NT2/D1 (cell line): ENCODE results near the gene CMTM4.

ENCODE experiments used
- DNase-seq: peaks from one replicate; pipeline ENCODE4 v3.0.0-alpha.2; 2011; ENCODE audit warnings: low read depth, low spot score
- H3K27me3 ChIP-seq: 2 replicates; pipeline ENCODE4 v1.6.0; 2011; ENCODE audit warnings: mild to moderate bottlenecking; ENCODE audit not compliant: insufficient read length, insufficient read depth
- H3K36me3 ChIP-seq: 2 replicates; pipeline ENCODE4 v1.6.1; 2011; ENCODE audit warnings: mild to moderate bottlenecking, low read length, mixed read lengths; ENCODE audit not compliant: insufficient read depth, insufficient read length
- H3K4me1 ChIP-seq: 2 replicates; pipeline ENCODE4 v1.5.1; 2011; ENCODE audit not compliant: insufficient read depth, insufficient read length
- H3K4me3 ChIP-seq: 2 replicates; pipeline ENCODE4 v1.5.1; 2011; ENCODE audit warnings: low read depth; ENCODE audit not compliant: insufficient read length
- H3K9ac ChIP-seq: 2 replicates; pipeline ENCODE4 v1.6.0; 2011; ENCODE audit warnings: low read depth; ENCODE audit not compliant: insufficient read length
- H3K9me3 ChIP-seq: 2 replicates; pipeline ENCODE4 v1.5.1; 2011; ENCODE audit warnings: mild to moderate bottlenecking, low read length; ENCODE audit not compliant: insufficient read depth
- SUZ12 ChIP-seq: IDR thresholded peaks from 2 replicates; pipeline ENCODE4 v1.6.1; 2011; ENCODE audit not compliant: insufficient read length, insufficient read depth; ENCODE audit errors: extremely low read depth
- YY1 ChIP-seq: IDR thresholded peaks from 2 replicates; pipeline ENCODE4 v1.6.1; 2011; ENCODE audit not compliant: insufficient read length, insufficient read depth
- ZNF274 ChIP-seq: IDR thresholded peaks from 2 replicates; pipeline ENCODE4 v1.6.1; 2011; ENCODE audit warnings: mild to moderate bottlenecking, low read depth, low read length

CMTM4 gene

GRCh38 chr16:66682271-66682670 lies 14.3 kb downstream of the CMTM4 start:
- no peak for DNase-seq
- Histone ChIP-seq H3K9me3 (no peaks in the 10 kb centered on the region), H3K9ac (no peak overlapping the region), H3K4me3 (no peak overlapping the region), H3K27me3 (no peaks in the 10 kb centered on the region), H3K4me1 (no peaks in the 10 kb centered on the region), H3K36me3 (peaks cover 2% of the 10 kb centered on the region)
- TF ChIP-seq ZNF274, result no peak
- no peak for TF ChIP-seq SUZ12
- TF ChIP-seq YY1, result no peak

GRCh38 chr16:66681676-66682075 lies 14.9 kb downstream of the CMTM4 start:
- TF ChIP-seq ZNF274, result no peak
- TF ChIP-seq YY1, result no peak
- H3K9ac ChIP-seq, result no peak overlapping the region
- no peak for DNase-seq
- H3K4me1 ChIP-seq, result no peaks in the 10 kb centered on the region
- H3K36me3 ChIP-seq, result peaks cover 2% of the 10 kb centered on the region
- no peaks in the 10 kb centered on the region for H3K27me3 ChIP-seq
- H3K4me3 ChIP-seq, result no peak overlapping the region
- no peaks in the 10 kb centered on the region for H3K9me3 ChIP-seq

GRCh38 chr16:66678337-66678736 lies 18.2 kb downstream of the CMTM4 start:
- no peak for TF ChIP-seq YY1
- no peak for TF ChIP-seq SUZ12
- TF ChIP-seq ZNF274, result no peak
- no peak overlapping the region for H3K4me3 ChIP-seq
- H3K4me1 ChIP-seq, result no peaks in the 10 kb centered on the region
- H3K9me3 ChIP-seq, result no peaks in the 10 kb centered on the region
- no peak for DNase-seq
- no peaks in the 10 kb centered on the region for H3K27me3 ChIP-seq
- H3K36me3 ChIP-seq, result peaks cover 2% of the 10 kb centered on the region
- no peak overlapping the region for H3K9ac ChIP-seq

- H3K9ac ChIP-seq, result no peak overlapping the region
- no peaks in the 10 kb centered on the region for H3K4me1 ChIP-seq
- no peaks in the 10 kb centered on the region for H3K27me3 ChIP-seq
- H3K4me3 ChIP-seq, result no peak overlapping the region
- no peak for DNase-seq
- TF ChIP-seq ZNF274 (no peak), SUZ12 (no peak), YY1 (no peak)
- H3K9me3 ChIP-seq, result no peaks in the 10 kb centered on the region
- peaks cover 2% of the 10 kb centered on the region for H3K36me3 ChIP-seq
These were observed 18.7 kb downstream of the CMTM4 start for GRCh38 chr16:66677836-66678235.

- no peak overlapping the region for H3K9ac ChIP-seq
- DNase-seq, result no peak
- H3K4me3 ChIP-seq, result no peak overlapping the region
- no peaks in the 10 kb centered on the region for H3K4me1 ChIP-seq
- H3K27me3 ChIP-seq, result no peaks in the 10 kb centered on the region
- H3K36me3 ChIP-seq, result peaks cover 2% of the 10 kb centered on the region
- H3K9me3 ChIP-seq, result no peaks in the 10 kb centered on the region
- no peak for TF ChIP-seq YY1
- TF ChIP-seq ZNF274, result no peak
- no peak for TF ChIP-seq SUZ12
These were observed 19.4 kb downstream of the CMTM4 start for GRCh38 chr16:66677179-66677578.

- no peak for DNase-seq
- Histone ChIP-seq H3K9ac (no peak overlapping the region), H3K36me3 (peaks cover 2% of the 10 kb centered on the region), H3K4me1 (no peaks in the 10 kb centered on the region), H3K9me3 (no peaks in the 10 kb centered on the region), H3K27me3 (no peaks in the 10 kb centered on the region), H3K4me3 (no peak overlapping the region)
- no peak for TF ChIP-seq SUZ12
- no peak for TF ChIP-seq YY1
- no peak for TF ChIP-seq ZNF274
These were observed 19.9 kb downstream of the CMTM4 start for GRCh38 chr16:66676599-66676998.

GRCh38 chr16:66673691-66674090 lies 22.9 kb downstream of the CMTM4 start:
- H3K4me3 ChIP-seq, result no peak overlapping the region
- peaks cover 2% of the 10 kb centered on the region for H3K36me3 ChIP-seq
- no peaks in the 10 kb centered on the region for H3K27me3 ChIP-seq
- no peaks in the 10 kb centered on the region for H3K4me1 ChIP-seq
- H3K9me3 ChIP-seq, result no peaks in the 10 kb centered on the region
- no peak for DNase-seq
- TF ChIP-seq YY1, result no peak
- no peak for TF ChIP-seq ZNF274
- no peak for TF ChIP-seq SUZ12
- no peak overlapping the region for H3K9ac ChIP-seq

GRCh38 chr16:66670691-66671388 lies 25.7 kb downstream of the CMTM4 start:
- DNase-seq, result no peak
- Histone ChIP-seq H3K4me1 (no peaks in the 10 kb centered on the region), H3K4me3 (no peak overlapping the region), H3K9ac (no peak overlapping the region), H3K36me3 (no peaks in the 10 kb centered on the region), H3K9me3 (no peaks in the 10 kb centered on the region), H3K27me3 (no peaks in the 10 kb centered on the region)
- TF ChIP-seq ZNF274 (no peak), YY1 (no peak), SUZ12 (no peak)
